Upper lobe of right lung (tissue), 1 donor: ENCODE measurements around the gene SUSD1. TPM values are rescaled to one million over a fixed set of nuclear protein-coding genes. Genes with fewer than 3 reads are reported as not detected.

Experiments
- ATAC-seq: fragments of 200-7000 bp; cut with Tn5 transposase; one replicate; pipeline ENCODE4 v1.9.1; 2020; ENCODE audit warnings: mild to moderate bottlenecking, moderate library complexity
- DNase-seq: peaks from one replicate; pipeline ENCODE4 v3.0.0-alpha.2; 2020
- H3K27ac ChIP-seq: fragments of 200-600 bp; one replicate; pipeline ENCODE4 v1.8.0; 2022
- H3K27me3 ChIP-seq: fragments of 200-600 bp; one replicate; pipeline ENCODE4 v1.8.0; 2022; ENCODE audit warnings: mild to moderate bottlenecking
- H3K36me3 ChIP-seq: fragments of 200-600 bp; one replicate; pipeline ENCODE4 v1.8.0; 2022
- H3K4me1 ChIP-seq: fragments of 200-600 bp; one replicate; pipeline ENCODE4 v1.8.0; 2022
- H3K4me3 ChIP-seq: fragments of 200-600 bp; one replicate; pipeline ENCODE4 v1.8.0; 2022; ENCODE audit warnings: mild to moderate bottlenecking
- H3K9me3 ChIP-seq: fragments of 200-600 bp; one replicate; pipeline ENCODE4 v1.8.0; 2022
- intact Hi-C: fragments of 100-400 bp; cut with DNase I; formaldehyde crosslinking; loops from one replicate; pipeline ENCODE4 v1.11.0; 2022
- total RNA-seq: library from RNA; stranded (reverse); fragmentation: NEBNext Ultra II Directional; extraction: Animal tissue kit (Norgen Biotek cat#: 25700); gene quantifications from one replicate; pipeline ENCODE4 v1.2.1, GENCODE V29; 2021
- TF ChIP-seq, protein P1 (sequence below): fragments of 200-600 bp; IDR thresholded peaks from one replicate; pipeline ENCODE4 v1.8.0; 2022; ENCODE audit warnings: antibody characterized with exemption
- donor health status: DM: no; HTN: yes; CAD: no; lungs with severe emphysema.

The SUSD1 gene
- total RNA-seq, 1 donor from 2014 or later: 31.0 TPM

DNA sequence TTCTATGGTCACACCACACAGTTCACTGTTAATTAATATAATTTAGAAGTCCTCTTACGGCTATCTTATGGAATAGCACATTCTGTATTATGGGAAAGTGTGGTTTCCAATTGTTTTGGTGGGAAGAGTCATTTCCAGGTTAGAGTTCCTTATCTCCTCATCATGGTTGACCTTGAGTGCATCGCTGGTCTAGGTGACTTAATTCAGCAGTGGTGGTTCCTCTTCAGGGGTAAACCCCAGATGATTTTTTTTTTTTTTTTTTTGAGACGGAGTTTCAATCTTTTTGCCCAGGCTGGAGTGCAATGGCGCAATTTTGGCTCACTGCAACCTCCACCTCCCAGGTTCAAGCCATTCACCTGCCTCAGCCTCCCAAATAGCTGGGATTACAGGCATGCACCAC is 171.6 kb downstream of the SUSD1 start:
- no peak overlapping the region for H3K4me3 ChIP-seq
- no peak overlapping the region for H3K27ac ChIP-seq
- H3K9me3 ChIP-seq: no peaks in the 10 kb centered on the region
- TF ChIP-seq, protein P1, sequence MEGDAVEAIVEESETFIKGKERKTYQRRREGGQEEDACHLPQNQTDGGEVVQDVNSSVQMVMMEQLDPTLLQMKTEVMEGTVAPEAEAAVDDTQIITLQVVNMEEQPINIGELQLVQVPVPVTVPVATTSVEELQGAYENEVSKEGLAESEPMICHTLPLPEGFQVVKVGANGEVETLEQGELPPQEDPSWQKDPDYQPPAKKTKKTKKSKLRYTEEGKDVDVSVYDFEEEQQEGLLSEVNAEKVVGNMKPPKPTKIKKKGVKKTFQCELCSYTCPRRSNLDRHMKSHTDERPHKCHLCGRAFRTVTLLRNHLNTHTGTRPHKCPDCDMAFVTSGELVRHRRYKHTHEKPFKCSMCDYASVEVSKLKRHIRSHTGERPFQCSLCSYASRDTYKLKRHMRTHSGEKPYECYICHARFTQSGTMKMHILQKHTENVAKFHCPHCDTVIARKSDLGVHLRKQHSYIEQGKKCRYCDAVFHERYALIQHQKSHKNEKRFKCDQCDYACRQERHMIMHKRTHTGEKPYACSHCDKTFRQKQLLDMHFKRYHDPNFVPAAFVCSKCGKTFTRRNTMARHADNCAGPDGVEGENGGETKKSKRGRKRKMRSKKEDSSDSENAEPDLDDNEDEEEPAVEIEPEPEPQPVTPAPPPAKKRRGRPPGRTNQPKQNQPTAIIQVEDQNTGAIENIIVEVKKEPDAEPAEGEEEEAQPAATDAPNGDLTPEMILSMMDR: no peak
- H3K27me3 ChIP-seq: no peaks in the 10 kb centered on the region
- intact Hi-C loops: no loop called here
- no peaks in the 10 kb centered on the region for H3K36me3 ChIP-seq
- peaks cover 4% of the 10 kb centered on the region for H3K4me1 ChIP-seq
- no peak for DNase-seq
- no peak for ATAC-seq

DNA sequence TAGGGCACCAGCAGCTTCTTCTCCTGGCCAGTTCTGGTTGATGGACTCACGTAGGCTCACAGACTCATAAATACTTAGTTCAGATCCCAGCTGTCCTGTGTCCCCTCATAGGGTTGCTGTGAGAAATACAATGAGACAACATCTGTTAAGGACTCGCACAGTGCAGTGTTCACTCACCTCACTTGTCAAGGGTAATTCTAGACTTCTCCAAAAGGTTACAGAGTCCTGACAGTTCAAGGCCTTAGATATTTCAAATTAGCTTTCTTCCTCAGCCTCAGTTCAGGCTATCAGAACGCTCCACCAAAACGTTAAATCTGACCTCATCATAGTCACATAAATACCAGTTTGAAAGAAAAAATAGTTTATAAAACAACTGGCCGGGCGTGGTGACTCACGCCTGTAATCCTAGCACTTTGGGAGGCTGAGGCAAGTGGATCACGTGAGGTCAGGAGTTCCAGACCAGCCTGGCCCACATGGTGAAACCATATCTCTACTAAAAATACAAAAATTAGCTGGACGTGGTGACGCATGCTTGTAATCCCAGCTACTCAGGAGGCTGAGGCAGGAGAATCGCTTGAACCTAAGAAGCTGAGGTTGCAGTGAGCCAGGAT is 172.1 kb downstream of the SUSD1 start:
- no peak overlapping the region for H3K4me3 ChIP-seq
- ATAC-seq (no peak), DNase-seq (no peak)
- TF ChIP-seq, protein P1: no peak
- intact Hi-C loops: no loop called here
- no peaks in the 10 kb centered on the region for H3K36me3 ChIP-seq
- no peak overlapping the region for H3K27ac ChIP-seq
- no peaks in the 10 kb centered on the region for H3K27me3 ChIP-seq
- H3K9me3 ChIP-seq: no peaks in the 10 kb centered on the region
- peaks cover 3% of the 10 kb centered on the region for H3K4me1 ChIP-seq

DNA sequence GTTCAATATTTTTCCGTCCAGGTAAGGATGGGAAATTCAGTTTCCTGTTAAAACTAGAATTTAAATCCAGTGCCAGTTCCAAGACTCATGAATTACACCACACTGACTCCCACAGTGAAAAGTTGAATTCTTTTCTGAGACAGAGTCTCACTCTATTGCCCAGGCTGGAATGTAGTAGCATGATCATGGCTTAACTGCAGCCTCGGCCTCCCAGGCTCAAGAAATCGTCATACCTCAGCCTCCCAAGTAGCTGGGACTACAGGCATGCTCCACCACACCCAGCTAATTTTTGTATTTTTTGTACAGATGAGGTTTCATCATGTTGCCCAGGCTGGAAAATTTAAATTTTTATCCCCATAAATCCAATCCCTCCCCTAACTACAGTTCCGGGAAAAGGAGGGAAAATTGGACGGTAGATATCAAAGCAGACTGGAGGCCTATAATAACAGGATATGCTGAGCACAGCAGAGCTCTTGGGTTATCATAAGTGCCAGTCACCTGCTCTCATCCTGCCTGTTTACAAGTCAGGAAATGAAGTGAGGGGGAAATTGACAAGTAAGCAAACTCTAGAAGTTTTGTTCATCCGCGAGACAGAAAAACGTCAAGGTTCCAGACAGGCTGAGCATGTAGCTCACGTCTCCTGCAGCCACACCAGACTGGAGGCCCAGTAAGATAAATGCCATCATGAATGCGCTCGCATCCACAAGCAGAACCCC is 172.8 kb downstream of the SUSD1 start:
- intact Hi-C loops: no loop called here
- no peaks in the 10 kb centered on the region for H3K27me3 ChIP-seq

DNA sequence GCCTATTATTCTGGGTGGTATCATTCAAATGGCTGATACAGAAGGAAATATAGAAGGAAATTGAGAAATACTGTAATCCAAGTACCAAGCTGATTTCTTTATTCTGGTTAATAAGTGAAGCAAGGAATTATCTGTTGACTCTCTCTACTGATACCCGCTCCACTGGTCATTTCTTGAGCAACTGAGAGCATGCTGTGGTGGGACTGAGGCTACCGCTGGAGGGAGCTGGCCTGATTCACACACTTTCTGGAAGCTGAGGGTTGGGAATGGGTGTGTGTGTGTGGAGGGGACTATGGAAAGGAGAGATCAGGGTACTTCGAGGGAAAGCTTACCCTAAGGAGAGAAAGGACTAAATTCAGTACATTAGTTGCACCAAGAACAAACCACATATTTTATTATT is 174.4 kb downstream of the SUSD1 start:
- no peaks in the 10 kb centered on the region for H3K27me3 ChIP-seq
- H3K36me3 ChIP-seq: no peaks in the 10 kb centered on the region
- intact Hi-C loops: no loop called here
- DNase-seq (no peak), ATAC-seq (no peak)
- TF ChIP-seq, protein P1: no peak
- no peaks in the 10 kb centered on the region for H3K9me3 ChIP-seq
- no peak overlapping the region for H3K4me3 ChIP-seq
- no peak overlapping the region for H3K27ac ChIP-seq
- H3K4me1 ChIP-seq: no peaks in the 10 kb centered on the region

More for the DNA sequence above, 172.8 kb downstream of the SUSD1 start:
- H3K36me3 ChIP-seq: no peaks in the 10 kb centered on the region
- TF ChIP-seq, protein P1: no peak
- DNase-seq (no peak), ATAC-seq (no peak)
- H3K4me3 ChIP-seq: no peak overlapping the region
- no peaks in the 10 kb centered on the region for H3K9me3 ChIP-seq
- no peak overlapping the region for H3K27ac ChIP-seq
- no peaks in the 10 kb centered on the region for H3K4me1 ChIP-seq

DNA sequence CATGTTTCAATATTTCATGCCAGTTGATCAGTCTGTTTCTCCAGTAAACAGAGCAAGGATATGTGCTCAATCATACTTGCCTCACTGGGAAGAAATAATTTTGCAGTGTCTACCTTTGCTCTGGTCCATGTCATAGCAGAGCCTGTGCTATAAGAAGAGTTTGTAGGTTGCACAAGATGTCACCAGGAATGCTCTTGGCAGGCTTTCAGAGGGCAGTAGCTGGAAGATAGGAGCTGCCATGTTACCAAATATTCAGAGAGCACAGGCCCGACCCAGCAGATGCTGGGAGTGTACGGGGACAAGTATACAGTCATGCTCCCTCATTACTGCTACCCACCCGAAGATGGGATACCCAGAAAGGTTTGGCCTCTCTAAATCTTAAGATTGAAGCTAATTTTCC is 175.8 kb downstream of the SUSD1 start:
- Histone ChIP-seq H3K4me3 (no peak overlapping the region), H3K4me1 (no peaks in the 10 kb centered on the region), H3K27ac (no peak overlapping the region), H3K36me3 (no peaks in the 10 kb centered on the region), H3K9me3 (no peaks in the 10 kb centered on the region), H3K27me3 (no peaks in the 10 kb centered on the region)
- DNase-seq (no peak), ATAC-seq (no peak)
- TF ChIP-seq, protein P1: no peak
- intact Hi-C loops: no loop called here
